Fibroblast of lung (primary cell): Measurements from ENCODE around the gene LTB. TPM values are rescaled to one million over a fixed set of nuclear protein-coding genes. Genes with fewer than 3 reads are reported as not detected.

ENCODE experiments used
- DNase-seq, 2 donors: peaks; one replicate each; pipeline versions ENCODE4 v3.0.0 to v3.0.0-alpha.2; 2010; ENCODE audit warnings: low read depth in 2 of 2
- H2AFZ ChIP-seq: 2 replicates; pipeline ENCODE4 v1.5.1; 2012; ENCODE audit warnings: low read length, control low read depth, inconsistent platforms
- H3K27ac ChIP-seq: 2 replicates; pipeline ENCODE4 v1.5.1; 2011; ENCODE audit warnings: low read length, control low read depth; ENCODE audit not compliant: insufficient read depth
- H3K27me3 ChIP-seq: 2 replicates; pipeline ENCODE4 v1.5.1; 2011; ENCODE audit warnings: mild to moderate bottlenecking, low read length; ENCODE audit not compliant: control insufficient read depth, insufficient read depth
- H3K36me3 ChIP-seq: 2 replicates; pipeline ENCODE4 v1.5.1; 2011; ENCODE audit warnings: low read length; ENCODE audit not compliant: control insufficient read depth, insufficient read depth
- H3K4me1 ChIP-seq: 2 replicates; pipeline ENCODE4 v1.5.1; 2011; ENCODE audit warnings: low read length; ENCODE audit not compliant: control insufficient read depth, insufficient read depth; ENCODE audit errors: extremely low read depth
- H3K4me2 ChIP-seq: 2 replicates; pipeline ENCODE4 v1.5.1; 2011; ENCODE audit warnings: low read length, control low read depth; ENCODE audit not compliant: insufficient read depth; ENCODE audit errors: extremely low read depth
- H3K4me3 ChIP-seq, 4 experiments: fragments of 200-600 bp in 1 of 4; sonication (generic) in 1 of 4; replicated peaks in 1 of 4; 2 replicates each; pipeline ENCODE4 v1.5.1; 2011 to 2016; ENCODE audit warnings: low read length in 4 of 4, low read depth in 3 of 4, mild to moderate bottlenecking in 3 of 4, control low read depth in 2 of 4, inconsistent platforms in 1 of 4, mixed read lengths in 1 of 4; ENCODE audit not compliant: insufficient read depth in 1 of 4; ENCODE audit errors: control extremely low read depth in 1 of 4
- H3K79me2 ChIP-seq: 2 replicates; pipeline ENCODE4 v1.5.1; 2012; ENCODE audit warnings: mild to moderate bottlenecking, low read length, inconsistent platforms; ENCODE audit not compliant: control insufficient read depth, insufficient read depth
- H3K9ac ChIP-seq: 2 replicates; pipeline ENCODE4 v1.5.1; 2011; ENCODE audit warnings: mild to moderate bottlenecking, low read length, control low read depth; ENCODE audit not compliant: insufficient read depth
- H3K9me3 ChIP-seq: 2 replicates; pipeline ENCODE4 v1.5.1; 2012; ENCODE audit warnings: low read depth, low read length; ENCODE audit not compliant: control insufficient read depth, insufficient read depth
- H4K20me1 ChIP-seq: 2 replicates; pipeline ENCODE4 v1.5.1; 2011; ENCODE audit warnings: low read length; ENCODE audit not compliant: control insufficient read depth, insufficient read depth; ENCODE audit errors: extremely low read depth
- CTCF ChIP-seq, 2 donors: IDR thresholded peaks in 1 of 2; conservative IDR thresholded peaks in 1 of 2; 1 replicate in 1 of 2; 2 replicates in 1 of 2; pipeline ENCODE4 v1.5.1; 2011 to 2012; ENCODE audit warnings: low read length in 2 of 2, control low read depth in 1 of 2, inconsistent platforms in 1 of 2, low read depth in 1 of 2, mild to moderate bottlenecking in 1 of 2
- EZH2 ChIP-seq: IDR thresholded peaks from 2 replicates; pipeline ENCODE4 v1.5.1; 2012; ENCODE audit warnings: low read length, control low read depth, mild to moderate bottlenecking; ENCODE audit errors: missing control alignments
- polyA plus RNA-seq, 2 donors: library from polyadenylated mRNA; depleted of rRNA in 1 of 2; stranded (reverse) in 1 of 2; unstranded in 1 of 2; fragments of >200 nt; gene quantifications; 2 replicates each; pipeline ENCODE4 v1.2.1, GENCODE V29; 2011 to 2012; ENCODE audit warnings: missing spikeins in 1 of 2
- total RNA-seq: library from RNA; depleted of rRNA; stranded (reverse); fragments of >200 nt; gene quantifications from 2 replicates; pipeline ENCODE4 v1.2.1, GENCODE V29; 2014

The LTB gene
- total and polyA plus RNA-seq, 2 donors (not counting 1 experiment from before 2014, with no cell fraction given): not detected

- Histone ChIP-seq H3K9ac (no peak overlapping the region), H3K9me3 (no peaks in the 10 kb centered on the region), H3K36me3 (peaks cover 58% of the 10 kb centered on the region), H2AFZ (no peak overlapping the region), H3K27ac (no peak overlapping the region), H3K4me1 (peaks cover 2% of the 10 kb centered on the region), H3K27me3 (no peaks in the 10 kb centered on the region), H3K79me2 (peaks cover 53% of the 10 kb centered on the region), H3K4me2 (no peak overlapping the region), H3K4me3 (no peak overlapping the region), H4K20me1 (no peaks in the 10 kb centered on the region)
- TF ChIP-seq EZH2 (no peak), CTCF (conservative IDR thresholded peaks at IDR 0.05 in 1 of 2, IDR thresholded peaks at IDR 0.05 in 1 of 2; ENCODE audit: low read depth in 1 of 2, low read length in 2 of 2) (no peak)
- DNase-seq: no peak
Observed at GRCh38 chr6:31626952-31627351, 44.7 kb upstream of the LTB start.

GRCh38 chr6:31624070-31624469 lies 41.8 kb upstream of the LTB start:
- H3K79me2 ChIP-seq: peaks cover 60% of the 10 kb centered on the region
- no peak overlapping the region for H3K9ac ChIP-seq
- DNase-seq: no peak
- no peaks in the 10 kb centered on the region for H4K20me1 ChIP-seq
- H3K36me3 ChIP-seq: peaks cover 34% of the 10 kb centered on the region
- H3K4me3 ChIP-seq: no peak overlapping the region
- TF ChIP-seq CTCF (conservative IDR thresholded peaks at IDR 0.05 in 1 of 2, IDR thresholded peaks at IDR 0.05 in 1 of 2; ENCODE audit: low read depth in 1 of 2, low read length in 2 of 2): no peak
- TF ChIP-seq EZH2: no peak
- H3K4me1 ChIP-seq: peaks cover 2% of the 10 kb centered on the region
- H3K9me3 ChIP-seq: no peaks in the 10 kb centered on the region
- H3K27me3 ChIP-seq: no peaks in the 10 kb centered on the region
- no peak overlapping the region for H2AFZ ChIP-seq
- no peak overlapping the region for H3K27ac ChIP-seq
- no peak overlapping the region for H3K4me2 ChIP-seq

- no peaks in the 10 kb centered on the region for H4K20me1 ChIP-seq
- H3K4me2 ChIP-seq: peak overlapping the region; percentile 99
- DNase-seq: no peak
Observed at GRCh38 chr6:31622684-31623091, 40.5 kb upstream of the LTB start.

More at GRCh38 chr6:31622684-31623091, 40.5 kb upstream of the LTB start:
- Histone ChIP-seq H3K9ac (no peak overlapping the region), H3K36me3 (peaks cover 27% of the 10 kb centered on the region), H2AFZ (no peak overlapping the region), H3K27me3 (no peaks in the 10 kb centered on the region), H3K9me3 (no peaks in the 10 kb centered on the region), H3K79me2 (peaks cover 56% of the 10 kb centered on the region), H3K27ac (no peak overlapping the region), H3K4me3 (peak overlapping the region; percentile 75 to 99 (median 92)), H3K4me1 (peaks cover 2% of the 10 kb centered on the region)
- TF ChIP-seq EZH2 (no peak), CTCF (conservative IDR thresholded peaks at IDR 0.05 in 1 of 2, IDR thresholded peaks at IDR 0.05 in 1 of 2; ENCODE audit: low read depth in 1 of 2, low read length in 2 of 2) (no peak)
